WTC11 (cell line): Measurements from ENCODE around the gene EGFR.

ENCODE experiments used
- CBFB ChIP-seq: sonication (generic); formaldehyde crosslinking; IDR thresholded peaks from 2 replicates; pipeline ENCODE4 v1.8.1; 2022; ENCODE audit warnings: mild to moderate bottlenecking, low read depth, missing genetic modification reagents
- CREM ChIP-seq: sonication (generic); formaldehyde crosslinking; IDR thresholded peaks from 2 replicates; pipeline ENCODE4 v1.8.1; 2022; ENCODE audit warnings: mild to moderate bottlenecking, missing genetic modification reagents, moderate library complexity
- CTCF ChIP-seq: fragments of 200-600 bp; IDR thresholded peaks from 2 replicates; pipeline ENCODE4 v1.8.0; 2022; ENCODE audit warnings: antibody characterized with exemption
- ESRRA ChIP-seq: sonication (generic); formaldehyde crosslinking; IDR thresholded peaks from 2 replicates; pipeline ENCODE4 v1.8.1; 2022; ENCODE audit warnings: mild to moderate bottlenecking, missing genetic modification reagents, borderline replicate concordance
- FOXP4 ChIP-seq: sonication (generic); formaldehyde crosslinking; IDR thresholded peaks from 2 replicates; pipeline ENCODE4 v1.8.0; 2022; ENCODE audit warnings: mild to moderate bottlenecking, missing genetic modification reagents
- JUN ChIP-seq: sonication (generic); formaldehyde crosslinking; IDR thresholded peaks from 2 replicates; pipeline ENCODE4 v1.8.0; 2023; ENCODE audit warnings: mild to moderate bottlenecking, missing genetic modification reagents
- NFE2L1 ChIP-seq: sonication (generic); formaldehyde crosslinking; IDR thresholded peaks from 2 replicates; pipeline ENCODE4 v1.8.1; 2023; ENCODE audit warnings: missing genetic modification reagents
- NR3C1 ChIP-seq: sonication (generic); formaldehyde crosslinking; conservative IDR thresholded peaks from 2 replicates; pipeline ENCODE4 v1.8.1; 2023; ENCODE audit warnings: low read depth, mild to moderate bottlenecking, missing genetic modification reagents
- PREB ChIP-seq: sonication (generic); formaldehyde crosslinking; IDR thresholded peaks from 2 replicates; pipeline ENCODE4 v1.8.1; 2022; ENCODE audit warnings: mild to moderate bottlenecking, missing genetic modification reagents, moderate library complexity, borderline replicate concordance
- SP1 ChIP-seq: sonication (generic); formaldehyde crosslinking; conservative IDR thresholded peaks from 2 replicates; pipeline ENCODE4 v1.8.1; 2022; ENCODE audit warnings: missing genetic modification reagents
- ZNF232 ChIP-seq: sonication (generic); formaldehyde crosslinking; IDR thresholded peaks from 2 replicates; pipeline ENCODE4 v1.8.0; 2022; ENCODE audit warnings: mild to moderate bottlenecking, missing genetic modification reagents
- TF ChIP-seq, protein P1 (sequence below): sonication (generic); formaldehyde crosslinking; IDR thresholded peaks from 2 replicates; pipeline ENCODE4 v1.8.1; 2023; ENCODE audit warnings: mild to moderate bottlenecking, moderate library complexity, missing genetic modification reagents
- TF ChIP-seq, protein P2 (sequence below): sonication (generic); formaldehyde crosslinking; IDR thresholded peaks from 2 replicates; pipeline ENCODE4 v1.8.1; 2023; ENCODE audit warnings: mild to moderate bottlenecking, missing genetic modification reagents, moderate library complexity
- TF ChIP-seq, protein P3 (sequence below): sonication (generic); formaldehyde crosslinking; IDR thresholded peaks from 2 replicates; pipeline ENCODE4 v1.8.1; 2022; ENCODE audit warnings: low read depth, missing genetic modification reagents, borderline replicate concordance

DNA sequence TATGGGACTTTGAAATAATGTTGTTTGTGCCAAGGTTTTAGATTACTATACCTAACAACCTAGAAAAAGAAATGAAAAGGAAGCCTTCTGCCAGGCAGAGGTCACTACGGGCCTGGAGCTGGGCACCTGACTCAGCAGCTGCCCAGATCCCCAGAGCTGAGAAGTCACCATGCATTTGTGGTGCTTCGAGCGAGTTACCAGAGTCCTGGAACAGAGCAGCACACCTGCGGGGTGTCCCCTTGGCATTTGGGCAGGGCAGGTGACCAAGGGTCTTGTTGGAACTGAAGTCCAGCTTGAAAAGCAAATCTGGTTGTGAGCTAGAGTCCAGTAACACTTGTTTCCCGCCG, 25.5 kb downstream of the EGFR start:
- TF ChIP-seq CTCF: no peak
- TF ChIP-seq FOXP4 (CRISPR knock-in tag): no peak
- TF ChIP-seq PREB (CRISPR knock-in tag): no peak
- TF ChIP-seq CBFB (CRISPR knock-in tag): no peak
- TF ChIP-seq, protein P1, sequence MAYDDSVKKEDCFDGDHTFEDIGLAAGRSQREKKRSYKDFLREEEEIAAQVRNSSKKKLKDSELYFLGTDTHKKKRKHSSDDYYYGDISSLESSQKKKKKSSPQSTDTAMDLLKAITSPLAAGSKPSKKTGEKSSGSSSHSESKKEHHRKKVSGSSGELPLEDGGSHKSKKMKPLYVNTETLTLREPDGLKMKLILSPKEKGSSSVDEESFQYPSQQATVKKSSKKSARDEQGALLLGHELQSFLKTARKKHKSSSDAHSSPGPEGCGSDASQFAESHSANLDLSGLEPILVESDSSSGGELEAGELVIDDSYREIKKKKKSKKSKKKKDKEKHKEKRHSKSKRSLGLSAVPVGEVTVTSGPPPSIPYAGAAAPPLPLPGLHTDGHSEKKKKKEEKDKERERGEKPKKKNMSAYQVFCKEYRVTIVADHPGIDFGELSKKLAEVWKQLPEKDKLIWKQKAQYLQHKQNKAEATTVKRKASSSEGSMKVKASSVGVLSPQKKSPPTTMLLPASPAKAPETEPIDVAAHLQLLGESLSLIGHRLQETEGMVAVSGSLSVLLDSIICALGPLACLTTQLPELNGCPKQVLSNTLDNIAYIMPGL (CRISPR knock-in tag): no peak
- TF ChIP-seq, protein P2, sequence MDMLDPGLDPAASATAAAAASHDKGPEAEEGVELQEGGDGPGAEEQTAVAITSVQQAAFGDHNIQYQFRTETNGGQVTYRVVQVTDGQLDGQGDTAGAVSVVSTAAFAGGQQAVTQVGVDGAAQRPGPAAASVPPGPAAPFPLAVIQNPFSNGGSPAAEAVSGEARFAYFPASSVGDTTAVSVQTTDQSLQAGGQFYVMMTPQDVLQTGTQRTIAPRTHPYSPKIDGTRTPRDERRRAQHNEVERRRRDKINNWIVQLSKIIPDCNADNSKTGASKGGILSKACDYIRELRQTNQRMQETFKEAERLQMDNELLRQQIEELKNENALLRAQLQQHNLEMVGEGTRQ: no peak
- TF ChIP-seq ESRRA (CRISPR knock-in tag): no peak
- TF ChIP-seq ZNF232: no peak
- no peak for TF ChIP-seq SP1 (CRISPR knock-in tag)
- no peak for TF ChIP-seq NR3C1 (CRISPR knock-in tag)
- no peak for TF ChIP-seq NFE2L1 (CRISPR knock-in tag)
- no peak for TF ChIP-seq CREM (CRISPR knock-in tag)
- TF ChIP-seq, protein P3, sequence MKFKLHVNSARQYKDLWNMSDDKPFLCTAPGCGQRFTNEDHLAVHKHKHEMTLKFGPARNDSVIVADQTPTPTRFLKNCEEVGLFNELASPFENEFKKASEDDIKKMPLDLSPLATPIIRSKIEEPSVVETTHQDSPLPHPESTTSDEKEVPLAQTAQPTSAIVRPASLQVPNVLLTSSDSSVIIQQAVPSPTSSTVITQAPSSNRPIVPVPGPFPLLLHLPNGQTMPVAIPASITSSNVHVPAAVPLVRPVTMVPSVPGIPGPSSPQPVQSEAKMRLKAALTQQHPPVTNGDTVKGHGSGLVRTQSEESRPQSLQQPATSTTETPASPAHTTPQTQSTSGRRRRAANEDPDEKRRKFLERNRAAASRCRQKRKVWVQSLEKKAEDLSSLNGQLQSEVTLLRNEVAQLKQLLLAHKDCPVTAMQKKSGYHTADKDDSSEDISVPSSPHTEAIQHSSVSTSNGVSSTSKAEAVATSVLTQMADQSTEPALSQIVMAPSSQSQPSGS (CRISPR knock-in tag): no peak
- no peak for TF ChIP-seq JUN
